ENCODE measurements around the gene DCPS.

The DCPS gene

DNA sequence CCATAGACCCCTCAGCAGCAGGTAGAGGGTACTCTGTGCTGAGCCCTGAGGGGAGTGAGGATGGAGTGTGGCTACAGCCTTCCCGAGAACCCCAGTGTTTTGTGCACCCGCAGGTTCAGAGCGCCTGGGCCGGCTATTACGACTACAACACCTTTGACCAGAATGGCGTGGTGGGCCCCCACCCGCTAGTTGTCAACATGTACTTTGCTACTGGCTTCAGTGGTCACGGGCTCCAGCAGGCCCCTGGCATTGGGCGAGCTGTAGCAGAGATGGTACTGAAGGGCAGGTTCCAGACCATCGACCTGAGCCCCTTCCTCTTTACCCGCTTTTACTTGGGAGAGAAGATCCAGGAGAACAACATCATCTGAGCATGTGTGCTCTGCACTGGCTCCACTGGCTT is 26.5 kb upstream of the DCPS start:
- Histone ChIP-seq H3K27me3 (ENCODE audit: control insufficient read depth, insufficient read depth, low read length) (no peaks in the 10 kb centered on the region), H3K4me1 (ENCODE audit: control insufficient read depth, insufficient read depth, low read length) (peaks cover 5% of the 10 kb centered on the region), H3K36me3 (ENCODE audit: control insufficient read depth, insufficient read depth, low read length) (peaks cover 14% of the 10 kb centered on the region), H3K27ac (ENCODE audit: low read depth, low read length) (no peak overlapping the region), H3K9ac (ENCODE audit: low read length) (no peak overlapping the region), H3K4me3 (ENCODE audit: low read length) (no peak overlapping the region)

DNA sequence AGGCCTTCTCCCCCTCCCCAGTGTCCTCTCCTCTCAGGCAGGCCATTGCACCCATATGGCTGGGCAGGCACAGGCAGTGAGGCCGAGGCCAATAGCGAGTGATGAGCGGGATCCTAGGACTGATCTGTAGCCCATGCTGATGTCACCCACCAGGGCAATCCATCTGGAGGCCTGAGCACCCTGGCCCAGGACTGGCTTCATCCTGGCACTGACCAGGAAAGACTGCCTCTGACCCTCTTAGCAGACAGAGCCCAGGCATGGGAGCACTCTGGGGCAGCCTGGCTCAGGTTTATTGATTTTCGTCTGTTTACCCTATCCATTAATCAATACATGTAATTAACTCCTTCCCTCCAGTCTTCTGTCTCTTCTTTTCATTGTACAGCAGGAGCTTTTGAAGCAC is 26.1 kb upstream of the DCPS start:
- Histone ChIP-seq H3K9ac (ENCODE audit: low read length) (no peak overlapping the region), H3K36me3 (ENCODE audit: control insufficient read depth, insufficient read depth, low read length) (peaks cover 14% of the 10 kb centered on the region), H3K27ac (ENCODE audit: low read depth, low read length) (no peak overlapping the region), H3K4me3 (ENCODE audit: low read length) (no peak overlapping the region), H3K4me1 (ENCODE audit: control insufficient read depth, insufficient read depth, low read length) (peaks cover 5% of the 10 kb centered on the region), H3K27me3 (ENCODE audit: control insufficient read depth, insufficient read depth, low read length) (no peaks in the 10 kb centered on the region)

DNA sequence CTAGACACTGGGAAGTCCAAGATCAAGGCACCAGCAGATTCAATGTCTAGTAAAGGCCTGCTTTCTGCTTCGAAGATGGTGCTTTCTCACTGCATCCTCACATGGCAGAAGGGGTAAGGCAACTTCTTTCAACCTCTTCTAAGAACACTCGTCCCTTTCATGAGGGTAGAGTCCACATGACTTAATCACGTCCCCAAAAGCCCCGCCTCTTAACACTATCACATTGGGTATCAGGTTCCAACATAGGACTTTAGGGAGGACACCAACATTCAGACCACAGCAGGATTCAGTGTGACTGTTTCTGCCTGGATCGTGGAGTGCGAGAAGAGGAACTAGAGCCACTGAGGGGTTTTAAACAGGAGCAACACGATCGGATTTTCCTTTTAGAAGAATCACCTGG is 24.7 kb upstream of the DCPS start:
- Histone ChIP-seq H3K4me3 (ENCODE audit: low read length) (no peak overlapping the region), H3K9ac (ENCODE audit: low read length) (no peak overlapping the region), H3K36me3 (ENCODE audit: control insufficient read depth, insufficient read depth, low read length) (peaks cover 10% of the 10 kb centered on the region), H3K27me3 (ENCODE audit: control insufficient read depth, insufficient read depth, low read length) (no peaks in the 10 kb centered on the region), H3K27ac (ENCODE audit: low read depth, low read length) (no peak overlapping the region), H3K4me1 (ENCODE audit: control insufficient read depth, insufficient read depth, low read length) (peaks cover 5% of the 10 kb centered on the region)

DNA sequence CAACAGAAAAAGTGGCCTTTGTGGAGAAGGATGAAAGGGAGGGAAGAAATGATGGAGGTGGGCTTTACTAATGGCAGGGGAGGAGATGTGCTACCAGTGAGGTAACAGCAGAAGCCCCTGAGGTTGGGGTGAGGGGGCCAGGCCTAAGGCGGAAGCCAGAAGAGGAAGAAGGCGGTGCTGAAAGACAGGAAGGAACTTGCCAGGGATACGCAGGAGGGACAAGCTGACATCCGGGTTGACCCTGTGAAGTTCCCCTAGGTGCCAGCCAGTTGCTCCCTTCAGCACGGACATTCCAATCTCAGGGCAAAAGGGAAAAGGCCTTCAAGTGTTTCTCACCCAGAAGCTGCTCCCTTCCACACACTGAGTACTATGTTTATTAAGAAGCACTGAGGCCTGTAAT is 23.3 kb upstream of the DCPS start:
- Histone ChIP-seq H3K4me1 (ENCODE audit: control insufficient read depth, insufficient read depth, low read length) (peaks cover 5% of the 10 kb centered on the region), H3K36me3 (ENCODE audit: control insufficient read depth, insufficient read depth, low read length) (peaks cover 3% of the 10 kb centered on the region), H3K27me3 (ENCODE audit: control insufficient read depth, insufficient read depth, low read length) (no peaks in the 10 kb centered on the region), H3K9ac (ENCODE audit: low read length) (no peak overlapping the region), H3K4me3 (ENCODE audit: low read length) (no peak overlapping the region), H3K27ac (ENCODE audit: low read depth, low read length) (no peak overlapping the region)

GRCh38 chr11:126281245-126281644 is 22.6 kb upstream of the DCPS start:
- Histone ChIP-seq H3K9ac (ENCODE audit: low read length) (no peak overlapping the region), H3K27me3 (ENCODE audit: control insufficient read depth, insufficient read depth, low read length) (no peaks in the 10 kb centered on the region), H3K4me1 (ENCODE audit: control insufficient read depth, insufficient read depth, low read length) (peaks cover 5% of the 10 kb centered on the region), H3K4me3 (ENCODE audit: low read length) (no peak overlapping the region), H3K36me3 (ENCODE audit: control insufficient read depth, insufficient read depth, low read length) (no peaks in the 10 kb centered on the region), H3K27ac (ENCODE audit: low read depth, low read length) (no peak overlapping the region)

- Histone ChIP-seq H3K4me3 (ENCODE audit: low read length) (peak overlapping the region; percentile 47), H3K4me1 (ENCODE audit: control insufficient read depth, insufficient read depth, low read length) (peaks cover 5% of the 10 kb centered on the region), H3K36me3 (ENCODE audit: control insufficient read depth, insufficient read depth, low read length) (no peaks in the 10 kb centered on the region), H3K9ac (ENCODE audit: low read length) (no peak overlapping the region), H3K27me3 (ENCODE audit: control insufficient read depth, insufficient read depth, low read length) (no peaks in the 10 kb centered on the region), H3K27ac (ENCODE audit: low read depth, low read length) (peak overlapping the region; percentile 84)
Measured at GRCh38 chr11:126281666-126282175, 22.1 kb upstream of the DCPS start.

- Histone ChIP-seq H3K36me3 (ENCODE audit: control insufficient read depth, insufficient read depth, low read length) (no peaks in the 10 kb centered on the region), H3K4me3 (ENCODE audit: low read length) (peak overlapping the region; percentile 47), H3K27ac (ENCODE audit: low read depth, low read length) (peak overlapping the region; percentile 84), H3K9ac (ENCODE audit: low read length) (peak overlapping the region; percentile 50), H3K27me3 (ENCODE audit: control insufficient read depth, insufficient read depth, low read length) (no peaks in the 10 kb centered on the region), H3K4me1 (ENCODE audit: control insufficient read depth, insufficient read depth, low read length) (peaks cover 5% of the 10 kb centered on the region)
Measured at GRCh38 chr11:126282361-126282735, 21.5 kb upstream of the DCPS start.

DNA sequence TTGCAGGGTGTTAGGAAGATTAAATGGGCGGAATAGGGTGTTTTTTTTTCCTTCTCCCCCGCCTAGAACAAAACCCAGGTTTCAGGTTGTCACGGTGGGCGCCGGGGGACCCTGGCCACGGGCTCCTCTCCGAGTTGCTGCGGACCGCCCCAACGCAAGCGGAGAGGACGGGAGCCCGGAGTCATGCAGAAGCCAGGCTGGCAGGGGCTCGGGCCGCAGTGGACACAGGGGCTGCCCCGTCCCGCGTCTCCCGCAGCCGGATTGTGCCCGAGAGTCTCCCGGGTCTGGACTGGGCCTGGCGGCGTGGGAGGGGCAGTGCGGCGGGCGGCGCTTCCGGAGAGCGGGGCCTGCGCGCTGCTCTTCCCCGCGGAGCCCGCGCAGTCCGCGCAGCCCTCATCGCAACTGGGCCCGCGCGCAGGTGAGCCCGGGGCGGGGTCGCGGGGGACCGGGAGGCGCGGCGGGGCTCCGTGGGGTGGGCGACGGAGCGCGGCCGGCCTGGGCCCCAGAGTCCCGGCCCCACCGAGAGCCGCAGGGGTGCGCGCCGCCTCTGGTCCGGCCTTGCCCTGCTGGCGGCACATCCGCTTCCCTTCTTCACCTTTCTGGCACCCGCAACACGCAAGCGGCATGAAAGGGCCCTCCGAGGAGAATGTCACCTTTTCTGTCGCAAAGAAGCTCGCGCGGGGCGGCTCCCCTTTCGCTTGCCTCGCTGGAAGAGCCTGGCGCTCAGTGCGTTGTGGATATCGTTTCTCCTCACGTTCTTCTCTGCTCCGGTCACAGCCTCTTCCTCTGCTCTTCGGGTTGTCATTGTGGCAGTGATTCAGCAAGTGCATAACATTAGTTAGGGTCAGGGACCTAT is 20.9 kb upstream of the DCPS start, which contains the start of gene TIRAP:
TSS of gene TIRAP (plus strand) at position 358 of the 856 bp plus-strand sequence. CDS start 7,802 bp downstream, outside the sequence.
- Histone ChIP-seq H3K4me1 (ENCODE audit: control insufficient read depth, insufficient read depth, low read length) (peaks cover 5% of the 10 kb centered on the region), H3K9ac (ENCODE audit: low read length) (peak within 1 kb of the TSS; percentile 50), H3K27me3 (ENCODE audit: control insufficient read depth, insufficient read depth, low read length) (no peaks in the 10 kb centered on the region), H3K27ac (ENCODE audit: low read depth, low read length) (peak within 1 kb of the TSS; percentile 84), H3K4me3 (ENCODE audit: low read length) (peak within 1 kb of the TSS; percentile 47), H3K36me3 (ENCODE audit: control insufficient read depth, insufficient read depth, low read length) (no peaks in the 10 kb centered on the region)

DNA sequence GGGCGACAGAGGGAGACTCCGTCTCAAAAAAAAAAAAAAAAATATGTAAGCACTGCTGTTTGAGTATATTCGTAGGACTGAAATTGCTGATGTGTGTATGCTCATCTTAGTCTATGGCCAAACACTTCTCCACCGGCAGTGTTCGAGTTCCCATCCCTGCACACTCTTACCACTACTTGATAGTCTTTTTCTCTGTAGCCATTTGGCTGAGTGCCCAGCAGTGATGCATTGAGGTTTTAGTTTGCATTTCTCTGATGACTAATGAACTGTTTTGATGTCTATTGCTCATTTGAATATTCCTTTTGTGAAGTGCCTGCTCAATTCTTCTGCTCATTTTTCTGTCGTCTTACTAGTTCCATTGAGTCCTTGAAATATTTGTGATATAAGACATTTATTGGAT is 19.0 kb upstream of the DCPS start:
- H3K4me3 ChIP-seq (ENCODE audit: low read length): no peak overlapping the region
- peaks cover 2% of the 10 kb centered on the region for H3K36me3 ChIP-seq (ENCODE audit: control insufficient read depth, insufficient read depth, low read length)
- no peaks in the 10 kb centered on the region for H3K27me3 ChIP-seq (ENCODE audit: control insufficient read depth, insufficient read depth, low read length)
- H3K9ac ChIP-seq (ENCODE audit: low read length): no peak overlapping the region
- peaks cover 5% of the 10 kb centered on the region for H3K4me1 ChIP-seq (ENCODE audit: control insufficient read depth, insufficient read depth, low read length)
- no peak overlapping the region for H3K27ac ChIP-seq (ENCODE audit: low read depth, low read length)

- Histone ChIP-seq H3K4me1 (ENCODE audit: control insufficient read depth, insufficient read depth, low read length) (peaks cover 3% of the 10 kb centered on the region), H3K9ac (ENCODE audit: low read length) (no peak overlapping the region), H3K4me3 (ENCODE audit: low read length) (no peak overlapping the region), H3K27me3 (ENCODE audit: control insufficient read depth, insufficient read depth, low read length) (no peaks in the 10 kb centered on the region), H3K36me3 (ENCODE audit: control insufficient read depth, insufficient read depth, low read length) (peaks cover 26% of the 10 kb centered on the region), H3K27ac (ENCODE audit: low read depth, low read length) (no peak overlapping the region)
Measured at GRCh38 chr11:126288237-126288636, 15.6 kb upstream of the DCPS start.

- Histone ChIP-seq H3K36me3 (ENCODE audit: control insufficient read depth, insufficient read depth, low read length) (peaks cover 38% of the 10 kb centered on the region), H3K9ac (ENCODE audit: low read length) (no peak overlapping the region), H3K27ac (ENCODE audit: low read depth, low read length) (peak overlapping the region; percentile 8), H3K4me1 (ENCODE audit: control insufficient read depth, insufficient read depth, low read length) (peaks cover 3% of the 10 kb centered on the region), H3K27me3 (ENCODE audit: control insufficient read depth, insufficient read depth, low read length) (no peaks in the 10 kb centered on the region), H3K4me3 (ENCODE audit: low read length) (no peak overlapping the region)
Measured at GRCh38 chr11:126290887-126291286, 13.0 kb upstream of the DCPS start.

DNA sequence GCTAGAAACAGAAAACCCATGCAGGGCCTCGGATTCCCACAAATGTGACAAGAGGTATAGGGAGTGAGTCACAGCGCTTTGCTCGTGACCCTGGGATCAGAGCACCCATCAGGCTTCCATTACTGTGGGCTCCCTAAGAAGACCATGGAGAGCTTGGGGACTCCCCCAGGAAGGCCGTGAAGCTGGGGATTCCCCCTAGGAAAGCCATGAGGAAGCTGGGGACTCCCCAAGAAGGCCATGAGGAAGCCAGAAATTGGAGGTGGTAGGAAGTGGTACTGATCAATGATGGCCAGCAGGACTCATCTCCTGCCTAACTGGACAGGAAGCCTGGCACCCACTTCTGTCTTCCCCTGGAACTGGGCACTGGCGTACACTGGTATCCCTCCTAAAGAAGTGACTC is 10.1 kb upstream of the DCPS start:
- Histone ChIP-seq H3K4me3 (ENCODE audit: low read length) (no peak overlapping the region), H3K27ac (ENCODE audit: low read depth, low read length) (no peak overlapping the region), H3K9ac (ENCODE audit: low read length) (no peak overlapping the region), H3K36me3 (ENCODE audit: control insufficient read depth, insufficient read depth, low read length) (peaks cover 36% of the 10 kb centered on the region), H3K4me1 (ENCODE audit: control insufficient read depth, insufficient read depth, low read length) (peaks cover 3% of the 10 kb centered on the region), H3K27me3 (ENCODE audit: control insufficient read depth, insufficient read depth, low read length) (no peaks in the 10 kb centered on the region)

GRCh38 chr11:126297004-126297403 is 6.9 kb upstream of the DCPS start:
- H3K36me3 ChIP-seq (ENCODE audit: control insufficient read depth, insufficient read depth, low read length): peaks cover 22% of the 10 kb centered on the region
- no peak overlapping the region for H3K9ac ChIP-seq (ENCODE audit: low read length)
- H3K27me3 ChIP-seq (ENCODE audit: control insufficient read depth, insufficient read depth, low read length): no peaks in the 10 kb centered on the region
- no peak overlapping the region for H3K4me3 ChIP-seq (ENCODE audit: low read length)
- H3K4me1 ChIP-seq (ENCODE audit: control insufficient read depth, insufficient read depth, low read length): no peaks in the 10 kb centered on the region
- H3K27ac ChIP-seq (ENCODE audit: low read depth, low read length): no peak overlapping the region
